Subcutaneous abdominal adipose tissue (tissue), 5 donors: ENCODE data around the gene PRKCG.
"Not testable (repeated sequence)": the region's sequence is repeated elsewhere in the genome, so short reads cannot be mapped to it uniquely, and the experiment has no call there.

Experiments used
- H3K27ac ChIP-seq: one replicate; pipeline ENCODE4 v1.7.0; 2013; ENCODE audit warnings: low read depth, mild to moderate bottlenecking, inconsistent platforms, low read length, moderate library complexity
- H3K27me3 ChIP-seq, 5 donors: one replicate each; pipeline ENCODE4 v1.7.0; 2013; ENCODE audit warnings: low read length in 5 of 5, inconsistent platforms in 1 of 5; ENCODE audit not compliant: control insufficient read depth in 5 of 5, insufficient read depth in 4 of 5
- H3K36me3 ChIP-seq, 5 donors: one replicate each; pipeline ENCODE4 v1.7.0; 2013; ENCODE audit warnings: low read length in 5 of 5; ENCODE audit not compliant: control insufficient read depth in 5 of 5, insufficient read depth in 5 of 5
- H3K4me1 ChIP-seq, 5 donors: one replicate each; pipeline ENCODE4 v1.7.0; 2013; ENCODE audit warnings: low read length in 5 of 5, mild to moderate bottlenecking in 3 of 5, moderate library complexity in 1 of 5; ENCODE audit not compliant: control insufficient read depth in 5 of 5, insufficient read depth in 5 of 5
- H3K4me3 ChIP-seq, 5 donors: one replicate each; pipeline ENCODE4 v1.7.0; 2013; ENCODE audit warnings: low read length in 5 of 5, low read depth in 1 of 5
- H3K9ac ChIP-seq, 5 donors: one replicate each; pipeline ENCODE4 v1.7.0; 2013; ENCODE audit warnings: low read length in 5 of 5, mild to moderate bottlenecking in 4 of 5, moderate library complexity in 3 of 5
- H3K9me3 ChIP-seq, 5 donors: one replicate each; pipeline ENCODE4 v1.7.0; 2013; ENCODE audit warnings: low read length in 5 of 5; ENCODE audit not compliant: control insufficient read depth in 5 of 5
- donor health status: healthy.
- donor health status: healthy.
- donor health status: healthy.
- donor health status: healthy.
- donor health status: healthy.

Gene PRKCG

DNA sequence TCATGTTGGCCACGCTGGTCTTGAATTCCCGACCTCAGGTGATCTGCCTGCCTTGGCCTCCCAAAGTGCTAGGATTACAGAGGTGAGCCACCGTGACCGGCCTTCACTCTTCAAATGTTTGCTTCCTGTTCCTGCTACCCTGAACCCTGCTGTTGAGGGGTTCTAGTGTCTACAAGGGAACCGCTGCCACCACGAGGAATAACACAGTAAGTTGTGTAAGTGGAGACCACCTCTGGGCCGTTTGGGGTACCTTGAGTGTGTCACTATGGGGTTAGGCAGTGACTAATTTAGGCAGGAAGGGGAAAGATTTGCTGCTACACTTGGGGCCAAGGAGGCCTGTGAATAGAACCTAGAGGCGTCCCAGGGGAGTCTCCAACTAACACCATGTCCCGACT is 16.5 kb upstream of the PRKCG start:
- Histone ChIP-seq H3K4me3 (peak overlapping the region; percentile 59 to 73 (median 64)), H3K9me3 (no peaks in the 10 kb centered on the region), H3K27ac (peak overlapping the region; percentile 86), H3K36me3 (peaks cover 0 to 3% (median 0%) of the 10 kb centered on the region in 5 donors), H3K27me3 (no peaks in the 10 kb centered on the region), H3K4me1 (peaks cover 2 to 30% (median 23%) of the 10 kb centered on the region in 5 donors), H3K9ac (peak overlapping the region in 4 of 5 donors; percentile 41 to 82 (median 50))

DNA sequence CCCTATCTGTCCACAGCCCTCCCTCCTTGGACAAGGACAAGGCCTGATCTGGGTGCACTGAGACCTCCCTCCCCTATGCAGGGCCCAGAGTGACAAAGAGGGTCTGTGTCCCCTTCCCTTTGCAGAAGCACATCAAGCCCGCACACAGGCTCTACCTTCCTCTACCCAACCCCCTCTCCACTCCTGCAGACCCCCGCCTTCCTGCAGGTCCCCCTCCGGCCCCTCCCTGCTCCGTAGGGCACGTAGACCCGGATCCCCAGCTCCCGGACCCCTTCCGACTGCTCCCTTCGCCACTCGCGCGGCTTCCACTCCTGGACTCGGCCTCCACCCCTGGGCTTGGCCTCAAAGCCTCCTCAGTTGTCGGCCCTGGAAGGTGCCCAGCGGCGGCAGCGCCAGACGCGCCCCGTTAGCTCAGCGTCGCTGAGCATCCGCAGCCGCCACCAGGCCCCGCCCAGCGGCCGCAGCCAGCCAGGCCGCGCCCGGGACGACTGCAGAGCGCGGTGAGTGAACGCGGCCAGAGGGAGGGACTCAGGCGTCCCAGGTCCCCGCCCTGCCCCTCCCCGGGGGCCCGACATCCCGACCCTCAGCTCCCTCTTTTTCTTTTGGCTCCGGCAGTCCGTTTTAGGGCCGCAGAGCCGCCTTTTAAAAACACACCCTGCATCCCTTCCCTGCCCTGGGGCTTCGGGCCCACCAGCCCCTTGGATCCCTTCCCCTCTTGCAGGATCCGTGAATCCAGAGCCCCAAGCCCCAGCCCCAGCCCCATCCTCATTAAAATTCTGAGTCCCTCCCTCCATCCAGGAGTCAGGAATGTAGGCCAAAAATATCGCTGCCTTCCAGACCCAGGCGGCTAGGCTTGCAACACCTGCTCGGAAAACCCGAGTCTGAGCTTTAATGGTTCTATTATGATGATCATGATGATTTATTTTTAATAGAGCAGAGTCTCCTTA is 15.8 kb upstream of the PRKCG start:
- peak overlapping the region; percentile 86 for H3K27ac ChIP-seq
- H3K4me3 ChIP-seq: peak overlapping the region; percentile 59 to 73 (median 64)
- H3K9me3 ChIP-seq: no peaks in the 10 kb centered on the region
- peaks cover 2 to 37% (median 29%) of the 10 kb centered on the region in 5 donors for H3K4me1 ChIP-seq
- no peaks in the 10 kb centered on the region for H3K27me3 ChIP-seq
- peak overlapping the region; percentile 41 to 82 (median 56) for H3K9ac ChIP-seq
- peaks cover 0 to 9% (median 0%) of the 10 kb centered on the region in 5 donors for H3K36me3 ChIP-seq

DNA sequence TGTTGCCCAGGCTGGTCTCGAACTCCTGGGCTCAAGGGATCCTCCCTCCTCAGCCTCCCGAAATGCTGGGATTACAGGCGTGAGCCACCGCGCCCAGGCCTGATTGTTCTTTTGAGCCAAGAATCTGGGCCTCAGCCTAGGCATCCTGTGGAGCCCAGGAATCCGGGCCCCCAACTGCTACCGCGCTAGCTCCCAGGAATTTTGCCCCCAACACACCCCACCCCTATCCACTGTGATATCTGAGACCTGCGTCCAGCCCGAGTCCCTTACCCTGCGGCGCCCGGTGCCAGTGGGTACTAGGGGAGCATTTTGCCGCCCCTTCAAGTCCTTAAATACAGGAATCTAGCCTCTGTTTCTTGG is 15.2 kb upstream of the PRKCG start:
- Histone ChIP-seq H3K4me1 (peaks cover 2 to 40% (median 32%) of the 10 kb centered on the region in 5 donors), H3K27ac (peak overlapping the region; percentile 86), H3K4me3 (peak overlapping the region; percentile 60 to 82 (median 64))

DNA sequence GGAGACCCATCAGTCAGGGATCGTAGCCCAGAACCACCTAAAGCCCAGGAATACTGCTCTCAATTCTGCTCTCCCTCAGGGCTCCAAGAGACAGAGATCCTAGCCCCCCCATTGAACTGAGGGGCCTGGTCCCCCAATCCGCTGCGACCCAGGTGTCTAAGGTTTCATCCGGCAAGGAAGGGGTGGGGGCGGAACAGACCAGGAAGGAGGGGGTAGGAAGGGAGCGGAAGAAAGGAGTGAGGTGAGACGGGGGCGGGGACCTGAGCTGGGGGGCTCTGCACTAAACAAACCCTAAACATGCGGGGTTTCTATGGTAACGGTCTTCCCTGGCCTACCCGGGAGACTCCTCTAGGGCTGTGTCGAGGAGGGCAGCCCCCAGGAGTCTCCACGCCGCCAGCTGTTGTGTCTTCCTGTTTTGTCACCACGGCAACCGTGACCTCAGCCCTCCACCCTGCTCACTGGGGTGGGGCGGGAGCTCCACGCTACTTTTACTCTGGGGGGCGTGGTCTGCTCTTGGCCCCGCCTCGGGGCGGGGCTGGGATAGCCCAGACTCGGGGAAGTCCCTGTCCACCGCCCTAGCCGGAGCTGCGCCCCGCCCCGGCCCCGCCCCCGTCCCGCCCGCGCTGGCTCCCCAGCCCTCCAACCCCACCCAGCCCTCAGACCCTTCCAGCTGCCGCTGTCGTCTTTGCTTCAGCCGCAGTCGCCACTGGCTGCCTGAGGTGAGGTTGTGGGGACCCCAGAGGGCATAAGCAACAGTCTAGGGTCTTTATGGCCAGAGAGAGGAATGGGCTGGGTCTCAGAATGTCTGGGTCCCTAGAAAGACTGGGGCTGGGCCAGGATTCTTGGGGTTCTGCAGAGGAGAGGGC is 14.5 kb upstream of the PRKCG start, which contains the start of gene MYADM:
Gene MYADM, plus strand, starts transcription at position 659 of the 866 bp plus-strand sequence. CDS start 5,647 bp downstream, outside the sequence.
- Histone ChIP-seq H3K27ac (peak within 1 kb of the TSS; percentile 89), H3K36me3 (peaks cover 0 to 20% (median under 1%) of the 10 kb centered on the region in 5 donors), H3K4me1 (peaks cover 2 to 42% (median 34%) of the 10 kb centered on the region in 5 donors), H3K9ac (peak within 1 kb of the TSS; percentile 77 to 99 (median 95)), H3K9me3 (no peaks in the 10 kb centered on the region), H3K27me3 (no peaks in the 10 kb centered on the region), H3K4me3 (peak within 1 kb of the TSS; percentile 98 to 100 (median 99))

More for the DNA sequence above, 15.2 kb upstream of the PRKCG start:
- Histone ChIP-seq H3K9ac (peak overlapping the region in 4 of 5 donors; percentile 17 to 82 (median 72)), H3K36me3 (peaks cover 0 to 14% (median 0%) of the 10 kb centered on the region in 5 donors), H3K9me3 (no peaks in the 10 kb centered on the region), H3K27me3 (no peaks in the 10 kb centered on the region)

DNA sequence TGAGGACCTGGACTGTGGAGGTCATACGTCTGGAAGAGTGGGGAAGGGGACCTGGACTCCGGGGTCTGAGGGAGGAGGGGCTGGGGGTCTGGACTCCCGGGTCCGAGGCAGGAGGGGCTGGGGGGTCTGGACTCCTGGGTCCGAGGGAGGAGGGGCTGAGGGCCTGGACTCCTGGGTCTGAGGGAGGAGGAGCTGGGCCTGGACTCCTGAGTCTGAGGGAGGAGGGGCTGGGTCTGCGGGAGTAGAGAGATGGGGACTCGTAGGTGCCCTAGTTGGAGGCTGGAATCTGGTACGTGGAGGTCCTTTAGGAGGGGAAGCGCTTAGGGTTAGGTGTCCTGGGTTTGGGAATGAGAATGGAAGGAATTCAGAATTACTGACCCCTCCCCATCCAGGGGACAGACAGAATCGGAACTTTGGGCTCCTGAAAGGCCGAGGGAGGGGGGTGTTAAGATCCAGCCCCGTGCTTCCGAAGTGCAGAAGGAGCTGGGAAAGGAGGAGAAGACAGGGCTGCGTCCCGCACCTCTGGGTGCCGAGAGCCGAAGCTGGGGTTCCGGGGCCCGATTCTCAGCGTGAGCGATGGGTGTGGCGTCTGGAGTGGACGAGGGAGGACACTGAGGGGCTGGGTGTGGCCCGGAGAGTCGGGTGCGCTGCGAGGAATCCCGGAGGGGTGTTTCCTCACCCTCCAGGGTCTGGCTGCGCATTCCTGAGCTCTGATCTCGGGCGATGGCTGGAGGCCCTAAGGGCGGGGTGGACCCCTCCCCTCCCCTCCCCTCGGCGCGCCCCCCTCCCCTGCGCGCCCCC is 13.7 kb upstream of the PRKCG start:
- Histone ChIP-seq H3K9ac (peak overlapping the region; percentile 77 to 99 (median 95)), H3K36me3 (peaks cover 0 to 28% (median 7%) of the 10 kb centered on the region in 5 donors), H3K27ac (peak overlapping the region; percentile 89), H3K4me1 (peaks cover 2 to 45% (median 39%) of the 10 kb centered on the region in 5 donors), H3K4me3 (peak overlapping the region; percentile 98 to 100 (median 99)), H3K27me3 (no peaks in the 10 kb centered on the region), H3K9me3 (no peaks in the 10 kb centered on the region)

DNA sequence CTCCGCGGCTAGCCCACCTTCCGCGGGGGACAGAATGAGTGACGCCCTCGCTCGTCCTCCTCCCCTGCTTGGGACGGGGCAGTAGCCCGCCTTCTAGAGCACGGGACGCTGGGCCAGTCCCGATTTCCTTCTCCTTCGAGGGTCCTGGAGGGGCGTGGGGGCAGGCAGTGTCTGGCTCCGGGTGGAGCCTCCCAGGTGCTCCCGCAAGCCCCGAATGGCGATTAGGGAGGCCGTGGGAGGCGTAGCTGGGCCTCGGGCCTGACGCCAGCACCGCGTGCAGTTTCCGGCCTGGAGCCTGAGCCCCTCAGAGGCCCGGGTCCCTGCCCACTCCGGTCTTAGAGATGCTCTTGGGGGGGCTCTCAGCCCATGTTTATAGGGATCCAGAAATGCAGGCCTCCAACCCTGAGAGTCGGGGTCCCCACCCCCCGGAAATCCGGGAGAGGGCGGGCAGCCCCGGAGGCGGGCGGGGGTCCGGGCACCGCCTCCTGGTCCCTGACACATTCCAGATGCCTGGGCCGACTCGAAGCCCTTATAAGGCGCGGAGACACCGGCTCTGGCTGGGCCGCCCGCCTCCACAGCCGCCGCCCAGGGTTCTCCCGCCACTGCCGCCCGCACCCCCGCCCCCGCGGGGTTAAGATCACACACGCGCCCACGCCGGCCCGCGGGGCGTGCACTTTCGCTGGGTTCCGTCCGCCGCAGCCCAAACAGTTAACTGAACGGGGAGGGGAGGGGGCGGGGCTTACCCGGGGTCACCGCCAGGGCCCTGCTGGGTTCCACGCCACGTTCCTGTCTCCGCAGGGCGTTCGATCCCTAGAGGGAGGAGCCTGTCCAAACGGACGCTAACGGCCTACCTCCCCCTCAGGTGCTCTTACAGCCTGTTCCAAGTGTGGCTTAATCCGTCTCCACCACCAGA is 12.8 kb upstream of the PRKCG start:
- peak overlapping the region; percentile 89 for H3K27ac ChIP-seq
- peaks cover 0 to 36% (median 15%) of the 10 kb centered on the region in 5 donors for H3K36me3 ChIP-seq
- peaks cover 2 to 53% (median 47%) of the 10 kb centered on the region in 5 donors for H3K4me1 ChIP-seq
- H3K4me3 ChIP-seq: peak overlapping the region; percentile 98 to 100 (median 99)
- no peaks in the 10 kb centered on the region for H3K27me3 ChIP-seq
- H3K9ac ChIP-seq: peak overlapping the region in 4 of 5 donors; percentile 80 to 99 (median 93)
- no peaks in the 10 kb centered on the region for H3K9me3 ChIP-seq

DNA sequence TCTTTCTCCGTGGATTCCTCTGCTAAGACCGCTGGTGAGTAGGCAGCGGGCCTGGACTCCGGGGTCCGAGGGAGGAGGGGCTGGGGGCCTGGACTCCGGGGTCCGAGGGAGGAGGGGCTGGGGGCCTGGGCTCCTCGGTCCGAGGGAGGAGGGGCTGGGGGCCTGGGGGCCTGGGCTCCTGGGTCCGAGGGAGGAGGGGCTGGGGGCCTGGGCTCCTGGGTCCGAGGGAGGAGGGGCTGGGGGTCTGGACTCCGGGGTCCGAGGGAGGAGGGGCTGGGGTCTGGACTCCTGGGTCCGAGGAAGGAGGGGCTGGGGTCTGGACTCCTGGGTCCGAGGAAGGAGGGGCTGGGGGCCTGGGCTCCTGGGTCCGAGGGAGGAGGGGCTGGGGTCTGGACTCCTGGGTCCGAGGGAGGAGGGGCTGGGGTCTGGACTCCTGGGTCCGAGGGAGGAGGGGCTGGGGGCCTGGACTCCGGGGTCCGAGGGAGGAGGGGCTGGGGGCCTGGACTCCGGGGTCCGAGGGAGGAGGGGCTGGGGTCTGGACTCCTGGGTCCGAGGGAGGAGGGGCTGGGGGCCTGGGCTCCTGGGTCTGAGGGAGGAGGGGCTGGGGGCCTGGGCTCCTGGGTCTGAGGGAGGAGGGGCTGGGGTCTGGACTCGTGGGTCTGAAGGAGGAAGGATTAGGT is 12.1 kb upstream of the PRKCG start:
- Histone ChIP-seq H3K9ac (peak overlapping the region in 4 of 5 donors; percentile 20 to 99 (median 76)), H3K27ac (peak overlapping the region; percentile 89), H3K36me3 (peaks cover 3 to 44% (median 22%) of the 10 kb centered on the region in 5 donors), H3K4me3 (peak overlapping the region; percentile 85 to 100 (median 99)), H3K4me1 (peaks cover 2 to 61% (median 53%) of the 10 kb centered on the region in 5 donors)
- H3K9me3 ChIP-seq, H3K27me3 ChIP-seq: not testable (repeated sequence)

DNA sequence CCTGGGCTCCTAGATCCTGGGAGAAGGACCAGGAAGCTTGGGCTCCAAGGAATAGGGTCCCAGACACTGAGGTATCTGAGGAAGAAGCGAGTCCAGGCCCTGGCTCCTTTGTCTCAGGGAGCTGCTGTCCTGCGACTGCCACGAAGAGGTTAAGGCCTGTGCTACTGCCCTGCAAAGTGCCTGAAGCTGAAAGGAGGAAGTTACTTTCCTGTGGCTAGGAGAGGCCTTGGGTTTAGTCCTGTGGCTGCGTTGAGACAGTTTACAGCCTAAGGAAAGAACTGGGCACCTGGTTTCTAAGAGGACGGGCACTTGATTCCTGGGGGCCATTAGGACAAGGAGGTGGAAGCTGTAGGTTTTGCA is 11.5 kb upstream of the PRKCG start:
- H3K9me3 ChIP-seq: no peaks in the 10 kb centered on the region
- H3K9ac ChIP-seq: peak overlapping the region in 1 of 5 donors; percentile 62
- peak overlapping the region; percentile 11 to 71 (median 54) for H3K4me3 ChIP-seq
- no peaks in the 10 kb centered on the region for H3K27me3 ChIP-seq
- H3K27ac ChIP-seq: no peak overlapping the region
- H3K4me1 ChIP-seq: peaks cover 2 to 62% (median 54%) of the 10 kb centered on the region in 5 donors
- H3K36me3 ChIP-seq: peaks cover 3 to 45% (median 23%) of the 10 kb centered on the region in 5 donors
